GM18519 (cell line): Measurements from ENCODE around the gene FAM156A.
"Not testable (repeated sequence)": the region's sequence is repeated elsewhere in the genome, so short reads cannot be mapped to it uniquely, and the experiment has no call there.

Experiments used
- ATAC-seq: cut with Tn5 transposase; IDR thresholded peaks from one replicate; pipeline ENCODE4 v1.9.1; 2021; ENCODE audit warnings: mild to moderate bottlenecking, moderate library complexity; ENCODE audit not compliant: unreplicated experiment, low FRiP score

FAM156A gene, protein sequence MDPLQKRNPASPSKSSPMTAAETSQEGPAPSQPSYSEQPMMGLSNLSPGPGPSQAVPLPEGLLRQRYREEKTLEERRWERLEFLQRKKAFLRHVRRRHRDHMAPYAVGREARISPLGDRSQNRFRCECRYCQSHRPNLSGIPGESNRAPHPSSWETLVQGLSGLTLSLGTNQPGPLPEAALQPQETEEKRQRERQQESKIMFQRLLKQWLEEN

DNA sequence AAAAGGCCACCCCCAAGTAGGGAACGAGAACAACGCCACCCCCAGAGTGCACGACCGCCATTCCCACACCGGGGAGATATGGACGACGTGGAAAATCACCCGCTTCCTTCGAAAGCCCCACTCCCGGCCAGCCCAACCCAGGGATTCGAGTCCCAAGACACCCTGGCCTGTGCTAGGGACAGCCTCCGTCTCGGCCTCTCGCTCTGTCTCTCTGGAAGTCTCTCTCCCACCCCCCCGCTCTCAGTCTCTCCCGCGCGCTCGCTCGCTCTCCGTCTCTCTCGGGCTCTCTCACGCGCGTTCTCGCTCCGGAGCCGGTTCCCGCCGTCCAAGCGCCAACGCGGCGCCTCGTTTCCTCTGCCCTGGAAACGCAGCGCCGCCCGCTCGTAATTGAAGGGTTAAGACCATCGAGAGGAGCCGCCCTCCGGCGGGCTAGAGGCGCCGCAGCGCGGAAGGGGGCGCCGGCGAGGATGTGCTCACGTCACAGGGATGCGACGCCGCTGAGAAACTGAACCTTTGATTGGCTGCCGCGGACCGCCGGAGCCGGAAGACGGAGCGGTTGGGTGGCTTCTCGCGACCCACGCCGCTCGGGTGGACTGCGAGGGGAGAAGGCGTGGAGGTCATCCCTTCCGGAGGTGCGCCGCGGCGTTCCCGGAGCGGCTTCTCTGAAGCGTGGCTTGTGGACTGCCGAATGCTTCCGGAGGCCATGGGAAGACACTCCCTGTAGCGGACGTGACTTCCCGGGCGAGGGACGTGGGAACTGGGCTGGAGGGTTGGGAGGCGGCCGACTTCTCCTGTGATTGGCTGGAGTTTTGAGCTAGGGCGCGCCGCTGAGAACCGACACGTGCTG lies at the start of gene FAM156A:
TSS of gene FAM156A (minus strand) at position 406 of the 847 bp plus-strand sequence. CDS start 9,930 bp downstream, outside the sequence.
- peak; percentile 83 for ATAC-seq

DNA sequence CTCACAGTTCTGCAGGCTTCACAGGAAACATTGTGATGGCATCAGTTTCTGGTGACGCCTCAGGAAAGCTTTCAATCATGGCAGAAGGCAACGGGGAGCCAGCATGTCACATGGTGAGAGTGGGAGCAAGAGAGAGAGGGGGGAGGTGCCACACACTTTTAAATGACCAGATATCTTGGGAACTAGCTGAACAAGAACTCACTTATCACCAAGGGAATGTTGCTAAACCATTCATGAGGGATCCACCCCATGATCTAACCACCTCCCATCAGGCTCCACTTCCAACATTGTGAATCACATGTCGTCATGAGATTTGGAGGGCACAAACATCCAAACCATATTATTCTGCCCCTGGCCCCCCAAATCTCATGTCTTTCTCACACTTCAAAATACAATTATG lies 47.0 kb upstream of the FAM156A start:
- no peak for ATAC-seq

DNA sequence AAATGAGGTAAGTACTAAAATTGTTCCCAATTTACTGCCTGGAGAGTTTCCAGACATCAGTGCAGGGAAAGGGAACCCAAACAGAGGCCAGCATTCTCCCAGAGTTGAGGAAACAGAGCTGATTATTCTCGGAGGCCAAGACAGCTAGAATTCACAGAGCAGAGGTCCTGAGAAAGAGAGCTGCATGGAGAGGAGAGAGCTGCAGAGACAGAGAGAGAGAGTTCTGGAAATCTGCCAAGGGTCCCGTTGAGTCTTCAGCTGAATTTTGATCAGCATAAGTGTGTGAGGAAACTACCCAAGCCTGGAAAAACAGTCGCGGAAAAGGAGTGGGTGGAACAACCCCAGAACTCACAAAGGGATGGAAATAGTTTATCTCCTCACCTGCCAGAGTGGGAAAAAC lies 46.5 kb upstream of the FAM156A start:
- ATAC-seq: no peak

DNA sequence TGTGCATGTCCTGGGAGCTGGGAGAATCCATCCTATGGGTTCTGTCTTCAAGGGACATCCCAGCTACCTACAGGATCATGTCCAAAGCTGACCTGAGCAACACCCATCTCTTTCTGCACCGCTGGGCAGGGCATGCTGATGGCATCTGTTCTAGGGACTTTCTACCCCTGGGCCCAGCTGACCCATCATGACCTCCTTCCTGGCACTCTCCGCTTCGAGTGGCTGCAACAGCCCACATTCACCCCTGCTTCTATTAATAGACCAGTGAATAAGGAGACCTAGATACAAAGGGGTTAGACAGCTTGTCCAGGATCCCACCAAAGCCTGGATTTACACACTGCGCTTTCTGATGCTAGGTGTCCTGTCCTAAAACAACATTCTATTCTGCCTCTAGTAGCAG lies 45.7 kb upstream of the FAM156A start:
- no peak for ATAC-seq

DNA sequence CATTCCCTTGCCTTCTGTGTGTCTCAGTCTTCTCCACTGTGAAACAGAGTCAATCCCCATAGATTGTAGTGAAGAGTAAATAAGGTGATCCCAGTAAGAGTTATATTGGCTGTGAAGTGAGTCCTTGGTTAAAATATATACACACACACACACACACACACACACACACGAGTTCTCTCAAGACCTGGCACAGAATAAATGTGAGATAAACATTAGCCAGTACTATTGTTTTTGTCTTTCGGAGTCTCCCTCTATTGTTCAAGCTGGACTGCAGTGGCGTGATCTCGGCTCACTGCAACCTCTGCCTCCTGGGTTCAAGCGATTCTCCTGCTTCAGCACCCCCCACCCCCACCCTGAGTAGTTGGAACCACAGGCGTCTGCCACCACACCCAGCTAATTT lies 44.8 kb upstream of the FAM156A start:
- ATAC-seq: no peak

DNA sequence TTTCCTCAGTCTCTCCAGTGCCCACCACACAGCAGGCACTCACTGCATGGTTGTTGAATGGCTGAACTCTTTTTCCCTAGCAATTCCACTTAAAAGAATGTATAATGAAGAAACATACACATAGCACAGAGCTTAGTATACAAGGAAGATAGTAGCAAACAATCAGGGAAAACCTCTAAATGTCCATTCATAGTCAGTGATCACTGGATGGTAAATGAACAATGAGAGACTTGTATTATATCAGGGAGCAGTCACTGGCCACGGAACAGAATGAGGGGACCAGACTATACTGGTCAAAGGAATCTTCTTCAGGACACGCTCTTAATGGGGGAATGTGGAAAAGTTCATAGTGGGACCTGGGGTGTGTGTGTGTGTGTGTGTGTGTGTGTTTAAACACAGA lies 43.6 kb upstream of the FAM156A start:
- no peak for ATAC-seq

DNA sequence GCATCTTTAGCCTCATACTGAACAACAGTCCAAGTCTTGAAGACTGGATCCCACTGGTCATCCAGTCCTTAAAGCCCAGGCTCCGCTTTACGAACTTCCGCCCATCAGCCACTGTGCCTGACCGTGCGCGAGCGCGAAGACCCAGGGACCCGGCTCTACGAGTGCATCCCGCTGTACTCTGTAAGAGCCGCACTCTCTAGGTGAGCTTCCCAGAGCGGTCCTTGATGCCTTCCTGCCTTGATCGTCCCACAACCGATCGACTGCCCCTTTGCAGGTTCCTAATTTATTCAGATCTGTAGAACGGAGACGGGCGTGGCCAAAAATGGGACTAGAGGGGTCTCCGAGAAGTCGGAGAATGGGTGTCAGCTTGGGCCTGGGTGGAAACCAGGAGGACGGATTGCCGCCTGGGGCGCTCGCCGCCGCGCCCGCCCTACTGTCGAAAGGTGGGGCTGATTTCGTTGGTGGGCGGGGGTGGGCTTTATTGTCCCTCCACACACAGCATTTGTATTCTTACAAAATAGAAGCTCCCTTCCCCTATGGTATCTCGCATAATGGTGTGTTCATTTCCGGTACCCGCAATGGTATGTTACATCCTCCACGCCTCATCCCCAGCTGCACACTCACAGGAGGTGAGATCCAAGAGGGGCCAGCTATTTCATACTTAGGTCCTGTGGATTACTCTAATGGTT lies 42.3 kb upstream of the FAM156A start:
- no peak for ATAC-seq

DNA sequence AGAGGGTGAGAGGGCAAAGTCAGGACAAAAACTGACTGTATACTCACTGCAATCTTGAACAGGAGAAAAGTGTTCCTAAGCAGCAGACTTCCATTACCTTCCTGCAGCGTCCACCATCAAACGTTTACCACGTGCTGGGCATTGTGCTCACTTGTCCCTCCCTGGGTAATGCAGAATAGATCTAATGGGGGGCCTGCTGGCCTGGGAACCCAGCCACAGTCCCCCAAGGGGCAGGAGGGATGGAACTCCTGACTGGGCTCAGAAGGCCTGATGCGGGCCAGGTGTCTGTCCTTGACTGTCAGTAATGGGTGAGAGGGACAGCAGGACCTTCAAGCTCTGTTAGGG lies 37.6 kb upstream of the FAM156A start:
- ATAC-seq: no peak

DNA sequence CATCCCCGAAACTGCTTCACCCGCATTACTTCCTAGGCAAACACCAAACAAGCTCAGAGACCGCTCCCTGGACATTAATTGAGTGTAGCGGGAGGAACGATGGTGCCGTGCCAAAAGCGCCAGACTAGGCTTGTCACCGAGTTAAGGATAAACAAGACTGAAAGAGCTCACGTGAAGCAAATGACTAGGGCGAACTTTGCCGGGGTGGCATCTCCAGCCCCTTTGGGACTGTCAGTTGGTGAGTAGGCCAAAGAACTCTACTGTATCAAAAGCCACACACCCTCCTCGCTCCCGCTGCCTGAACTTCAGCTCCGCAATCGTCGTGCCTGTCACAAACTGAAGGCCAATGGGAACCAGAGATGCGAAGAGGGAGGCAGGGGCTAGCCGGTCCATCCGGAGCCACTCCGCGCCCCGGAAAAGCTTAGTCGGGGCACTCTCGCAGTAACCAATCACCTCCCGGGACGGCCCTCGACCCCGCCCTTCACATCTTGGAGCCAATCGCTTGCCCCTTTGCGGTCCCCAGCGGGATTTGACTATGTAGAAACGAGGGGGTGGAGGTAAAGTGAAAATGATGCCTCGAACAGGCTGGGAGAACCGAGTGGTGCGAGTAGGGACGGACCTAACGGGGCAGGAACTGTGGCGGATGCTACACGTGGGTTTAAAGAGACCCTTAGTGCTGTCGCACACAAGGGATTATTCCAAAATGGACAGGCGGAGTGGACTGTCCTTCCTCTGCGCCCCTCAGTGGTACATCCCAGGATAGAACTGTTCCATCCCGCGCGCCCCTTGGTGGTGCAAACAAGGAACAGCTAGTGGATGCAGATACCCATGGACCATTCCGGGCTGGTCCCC lies 37.0 kb upstream of the FAM156A start:
- peak; percentile 94 for ATAC-seq

DNA sequence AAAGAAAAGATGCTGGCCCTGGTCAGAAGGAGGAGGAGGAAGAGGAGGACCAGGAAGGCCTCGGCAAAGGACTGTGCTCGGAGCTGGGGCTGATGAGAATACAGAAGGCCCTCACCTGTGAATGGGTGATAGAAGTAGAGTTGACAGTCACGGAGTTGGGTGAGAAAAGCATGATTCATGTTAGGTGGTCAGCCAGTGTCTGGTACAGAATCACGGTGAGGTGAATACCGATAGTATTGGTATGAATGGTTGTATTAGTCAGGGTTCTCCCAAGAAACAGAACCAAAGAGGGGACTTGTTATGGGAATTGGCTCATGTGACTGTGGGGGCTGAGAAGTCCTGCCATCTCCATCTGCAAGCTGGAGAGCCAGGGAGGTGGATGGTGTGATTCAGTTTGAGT lies 32.5 kb upstream of the FAM156A start:
- ATAC-seq: no peak

DNA sequence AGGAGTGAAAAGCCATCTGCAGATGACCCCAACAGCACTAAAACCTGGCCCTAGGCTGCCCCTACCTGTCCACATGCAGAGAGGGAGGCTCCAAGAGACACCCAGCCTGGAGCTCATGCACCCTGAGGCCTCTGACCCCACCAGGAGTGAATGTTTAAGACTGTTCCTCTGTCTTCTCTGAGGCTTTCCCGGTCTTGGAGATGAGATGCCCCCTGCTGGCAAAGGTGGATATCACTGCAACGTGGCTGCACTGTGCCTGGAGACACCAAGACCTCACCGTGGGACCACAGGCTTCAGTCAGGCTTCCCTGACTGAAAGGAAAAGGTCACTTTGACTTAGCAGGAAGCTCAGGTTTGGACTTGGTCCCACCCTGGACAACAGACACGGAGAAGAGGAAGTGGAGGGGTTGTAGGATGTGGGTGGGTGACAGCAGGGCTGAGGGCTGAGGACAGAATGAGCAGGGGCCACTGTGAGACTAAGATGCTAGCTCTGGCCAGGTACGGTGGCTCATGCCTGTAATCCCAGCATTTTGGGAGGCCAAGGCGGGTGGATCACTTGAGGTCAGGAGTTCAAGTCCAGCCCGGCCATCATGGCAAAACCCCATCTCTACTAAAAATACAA lies 31.8 kb upstream of the FAM156A start:
- peak; percentile 67 for ATAC-seq

DNA sequence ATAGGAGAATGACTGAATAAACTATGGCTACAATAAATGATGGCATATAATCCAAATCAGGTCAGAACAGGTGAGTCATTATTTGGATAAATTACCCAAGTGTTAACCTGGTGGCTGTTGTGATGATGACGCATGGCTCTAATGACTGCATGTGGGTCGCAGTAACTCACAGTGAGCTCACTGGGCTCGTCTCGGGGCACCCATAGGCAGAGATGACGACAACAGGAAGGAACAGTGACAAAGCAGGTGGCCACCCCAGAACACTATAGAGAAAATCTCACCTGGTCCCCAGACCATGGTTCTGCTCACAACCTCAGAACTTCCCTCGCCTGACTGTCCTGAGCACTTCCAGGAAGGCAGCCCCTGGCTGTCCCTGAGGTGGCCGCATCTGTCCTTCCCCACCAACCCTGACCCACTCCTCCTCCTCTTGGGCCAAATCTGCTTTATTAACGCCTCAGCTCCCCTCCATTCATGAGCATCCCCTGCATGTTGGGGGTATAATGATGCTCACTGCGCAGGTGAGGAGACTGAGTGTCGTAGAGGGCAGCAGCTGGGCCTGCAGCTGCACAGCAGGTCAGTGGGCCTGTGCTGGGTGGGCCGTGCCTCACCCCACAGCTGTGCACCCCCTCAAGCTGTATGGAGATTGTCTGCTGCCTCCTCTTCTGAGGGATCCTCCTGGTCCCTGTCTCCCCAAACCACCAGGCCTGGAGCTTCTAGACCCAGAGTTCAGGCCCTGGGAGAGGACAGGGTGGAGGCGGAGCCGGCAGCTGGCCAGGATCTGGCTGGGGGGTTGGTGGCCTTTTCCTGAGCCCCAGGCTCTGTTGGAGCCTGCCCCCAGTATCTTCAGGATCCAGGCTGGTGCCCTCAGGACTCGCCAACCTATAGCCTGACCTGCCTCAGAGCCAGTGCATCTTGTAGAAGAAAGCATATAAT lies 30.9 kb upstream of the FAM156A start:
- ATAC-seq: no peak

DNA sequence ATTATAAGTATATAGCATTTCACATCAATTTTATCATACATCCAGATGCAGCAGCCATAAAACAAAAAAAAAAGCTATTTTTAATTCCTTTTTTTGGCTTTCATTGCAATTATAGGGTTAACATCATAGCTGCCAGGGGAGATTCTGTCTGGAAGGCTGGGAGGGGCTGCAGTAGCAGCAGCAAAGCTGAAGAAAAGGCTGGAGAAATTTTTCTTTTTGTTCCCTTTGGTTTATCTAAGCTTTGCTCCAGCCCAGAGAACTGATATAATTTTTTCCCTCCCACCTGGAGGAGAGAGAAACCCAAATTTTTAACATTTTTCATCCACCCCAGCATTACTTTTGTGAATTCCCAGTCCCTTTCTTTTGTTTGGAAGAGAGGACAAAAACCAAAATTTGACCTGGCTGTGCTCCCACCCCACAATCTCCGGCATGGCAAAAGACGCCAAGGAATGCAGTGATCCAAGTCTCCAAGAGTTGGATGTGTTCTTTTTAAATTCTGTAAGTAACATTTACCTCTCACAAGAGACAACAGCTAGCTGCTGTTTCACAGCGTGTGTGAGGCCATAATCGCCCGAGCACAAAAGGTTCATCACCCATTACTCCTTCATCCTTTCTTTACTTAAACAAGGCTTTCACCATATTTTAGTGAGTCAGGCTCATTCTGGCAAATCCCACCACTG lies 25.1 kb upstream of the FAM156A start:
- no peak for ATAC-seq

DNA sequence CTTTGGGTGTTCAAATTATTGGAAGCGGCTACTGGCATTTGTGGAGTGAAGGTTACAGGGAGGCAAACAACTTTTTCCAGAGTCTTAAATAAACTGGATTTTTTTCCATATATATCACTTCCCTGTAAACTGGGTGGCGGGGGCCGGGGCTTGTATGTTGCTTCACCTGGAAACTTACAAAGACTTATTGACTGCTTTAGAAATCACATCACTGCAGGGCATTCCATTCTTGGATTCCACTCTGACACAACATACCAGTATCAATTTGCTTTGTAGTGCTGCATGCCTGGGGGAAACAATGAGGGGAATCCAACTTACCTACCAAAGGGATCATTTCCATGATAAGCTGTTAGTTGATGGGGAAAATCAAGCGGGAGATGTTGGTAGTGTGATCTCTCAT lies 21.7 kb upstream of the FAM156A start:
- no peak for ATAC-seq

DNA sequence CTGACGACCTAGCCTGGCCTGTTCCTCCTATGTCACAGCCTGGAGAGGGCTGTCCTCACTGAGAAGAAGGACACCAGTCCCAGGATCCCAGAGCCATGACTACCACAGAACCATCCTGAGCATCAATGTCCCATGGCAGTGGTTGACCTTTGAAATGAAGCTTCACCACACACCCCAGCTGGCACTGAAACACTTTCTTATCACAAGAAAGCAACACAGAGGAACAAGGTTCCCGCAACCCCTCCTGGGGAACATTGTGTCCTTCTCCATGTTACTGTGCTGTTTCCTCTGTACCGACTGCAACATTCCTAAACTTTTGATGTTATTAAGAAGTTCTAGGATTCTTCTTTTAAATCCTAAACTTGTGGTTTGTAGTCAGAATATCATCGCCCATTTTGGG lies 21.2 kb upstream of the FAM156A start:
- no peak for ATAC-seq

DNA sequence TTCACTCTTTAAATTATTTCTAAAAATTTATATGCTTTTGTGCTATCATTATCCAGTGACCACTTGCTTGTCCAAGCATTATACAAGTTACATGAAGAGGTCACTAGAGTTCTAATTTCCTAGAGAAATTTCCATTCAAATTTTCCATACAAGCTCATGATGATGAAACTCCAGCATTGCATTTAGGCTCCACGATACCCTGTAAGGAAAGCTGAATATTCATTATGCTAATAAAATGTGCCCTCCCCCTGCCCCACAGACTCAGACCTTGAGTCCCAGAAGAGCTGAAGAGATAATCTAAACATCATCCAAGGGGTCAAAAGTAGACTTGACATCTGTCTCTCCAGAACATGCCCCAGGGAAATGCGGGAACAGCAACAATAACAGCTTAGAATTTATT lies 19.6 kb upstream of the FAM156A start:
- no peak for ATAC-seq

DNA sequence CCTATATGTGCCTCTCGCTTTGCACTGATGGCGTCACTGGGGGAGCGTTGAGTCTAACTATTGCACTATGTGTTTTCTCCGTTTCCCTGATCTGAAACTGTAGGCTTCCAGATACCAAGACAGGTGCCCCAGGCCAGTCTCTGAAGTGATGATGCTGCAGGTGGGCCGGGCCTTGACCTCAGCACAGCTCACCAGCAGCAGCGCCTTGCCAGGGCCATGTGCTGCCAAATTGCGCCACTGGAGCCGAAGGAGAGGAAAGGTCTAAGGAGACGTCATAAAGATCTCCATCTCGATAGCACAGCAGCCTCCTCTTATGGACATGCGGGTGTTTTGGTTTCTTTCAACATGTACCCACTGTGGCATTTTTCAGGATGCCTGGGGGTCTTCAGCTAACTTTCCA lies 17.3 kb upstream of the FAM156A start:
- ATAC-seq: not testable (repeated sequence)

DNA sequence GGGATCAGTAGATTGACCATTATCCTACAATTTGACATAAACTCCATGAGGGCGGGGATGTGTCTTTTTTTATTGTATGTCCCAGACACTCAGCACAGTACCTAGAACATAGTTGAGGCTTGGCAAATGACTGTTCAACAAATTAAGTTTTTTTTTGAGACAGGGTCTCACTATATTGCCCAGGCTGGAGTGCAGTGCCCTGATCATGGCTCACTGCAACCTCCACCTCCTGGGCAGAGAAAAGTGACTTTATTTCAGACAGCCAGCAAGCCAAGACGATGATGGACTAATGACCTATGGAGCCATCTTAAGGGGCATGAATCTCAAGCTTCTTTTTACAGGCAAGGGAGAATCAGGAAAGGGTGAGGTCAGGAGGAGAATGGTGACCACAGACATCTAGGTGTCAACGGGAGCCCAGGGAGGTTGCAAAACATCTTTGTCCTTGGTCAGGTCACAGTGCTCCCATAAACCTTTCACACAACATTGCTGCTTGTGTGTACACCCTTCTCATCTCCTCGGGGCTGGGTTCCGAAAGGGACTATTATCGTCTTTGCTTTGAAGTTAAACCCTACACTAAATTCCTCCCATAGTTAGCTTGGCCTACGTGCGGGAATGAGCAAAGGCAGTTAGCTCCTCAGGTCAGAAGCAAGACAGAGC lies 16.1 kb upstream of the FAM156A start:
- not testable (repeated sequence) for ATAC-seq
